GM12873 (cell line): ENCODE results near the gene CLCN4.

Experiments
- CTCF ChIP-seq: IDR thresholded peaks from 2 replicates; pipeline ENCODE4 v1.5.1; 2012; ENCODE audit warnings: low read depth, mild to moderate bottlenecking, moderate library complexity, low read length, control low read depth; ENCODE audit not compliant: insufficient read depth; ENCODE audit errors: missing control alignments

The CLCN4 gene

GRCh38 chrX:10223781-10224180 lies 67.0 kb downstream of the CLCN4 start:
- TF ChIP-seq CTCF = no peak

DNA sequence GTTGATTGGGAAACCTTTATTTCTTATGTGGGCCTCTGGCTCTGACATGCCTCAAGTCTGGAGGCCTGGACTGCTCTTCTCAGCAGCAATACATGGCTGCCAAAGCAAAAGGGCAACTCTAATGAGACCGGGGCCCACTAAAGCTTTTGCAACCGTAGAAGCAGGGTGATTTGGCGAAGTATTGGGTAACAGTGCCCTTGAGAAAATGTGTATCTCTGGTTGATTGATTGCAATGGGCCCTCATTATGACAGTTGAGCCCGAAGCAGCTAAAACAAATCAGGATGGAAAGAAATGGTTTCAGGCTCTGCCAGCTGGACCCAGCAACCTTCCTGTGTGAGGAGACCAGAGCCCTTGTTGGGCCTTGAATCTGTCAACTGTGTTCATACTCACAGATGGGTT lies 73.4 kb downstream of the CLCN4 start:
- no peak for TF ChIP-seq CTCF

- TF ChIP-seq CTCF = no peak
Measured at GRCh38 chrX:10231461-10231860, 74.7 kb downstream of the CLCN4 start.

- TF ChIP-seq CTCF = no peak
Measured at GRCh38 chrX:10233173-10233572, 76.4 kb downstream of the CLCN4 start.

DNA sequence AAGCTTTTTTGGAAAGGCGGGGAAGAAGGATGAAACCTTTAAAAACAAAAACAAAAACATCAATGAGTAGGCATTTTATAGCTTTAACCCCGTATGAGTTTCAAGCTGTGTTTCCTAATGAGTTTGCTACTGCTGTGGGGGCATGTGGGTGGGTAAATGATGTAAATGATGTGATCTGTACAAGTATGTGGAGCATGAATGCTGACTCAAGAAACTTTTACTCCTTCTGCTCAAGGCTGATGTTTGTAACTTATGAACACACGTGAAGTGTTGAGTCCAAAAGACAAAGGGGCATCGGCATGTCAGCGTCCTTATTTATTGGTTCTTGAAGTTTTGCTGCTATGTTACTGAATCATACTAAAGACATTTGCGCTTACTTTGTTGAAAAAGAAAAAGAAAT lies 76.9 kb downstream of the CLCN4 start:
- no peak for TF ChIP-seq CTCF

- TF ChIP-seq CTCF = no peak
Measured at GRCh38 chrX:10235851-10236250, 79.1 kb downstream of the CLCN4 start.

GRCh38 chrX:10237241-10237640 lies 80.5 kb downstream of the CLCN4 start:
- TF ChIP-seq CTCF = no peak
